Endothelial cell of coronary artery (primary cell): ENCODE results near the gene MELTF. TPM values are rescaled to one million over a fixed set of nuclear protein-coding genes. Genes with fewer than 3 reads are reported as not detected.

Experiments
- total RNA-seq: library from RNA; depleted of rRNA; stranded (reverse); fragments of >200 nt; gene quantifications from 2 replicates; pipeline ENCODE4 v1.2.3, GENCODE V29; 2014

Gene MELTF
- 14.2 and 32.0 TPM in 2 replicates for total RNA-seq

GRCh38 chr3:197029511-197030167, at the start of gene MELTF:
MELTF (minus strand) TSS chr3:197029817; CDS start chr3:197029702, 115 bp downstream.

GRCh38 chr3:196968233-196969133, 61.1 kb downstream of the MELTF start, which contains the start of gene PIGZ:
PIGZ (minus strand) TSS chr3:196968833; CDS start chr3:196952031, 16,802 bp downstream.

Other genes with a start within 250 kb of the MELTF start
- gene SENP5, start 161.9 kb downstream of the MELTF start, total RNA-seq: 36.4 and 44.8 TPM in 2 replicates
- 71.5 and 80.4 TPM in 2 replicates for gene NCBP2, start 87.3 kb downstream of the MELTF start, total RNA-seq
- 2.2 and 2.4 TPM in 2 replicates for gene PIGZ, start 61.0 kb downstream of the MELTF start, total RNA-seq